ENCODE measurements around the gene ZNF804B.
A peak's percentile ranks its signal among the peaks of the same experiment; 100 is the strongest.

Gene ZNF804B

DNA sequence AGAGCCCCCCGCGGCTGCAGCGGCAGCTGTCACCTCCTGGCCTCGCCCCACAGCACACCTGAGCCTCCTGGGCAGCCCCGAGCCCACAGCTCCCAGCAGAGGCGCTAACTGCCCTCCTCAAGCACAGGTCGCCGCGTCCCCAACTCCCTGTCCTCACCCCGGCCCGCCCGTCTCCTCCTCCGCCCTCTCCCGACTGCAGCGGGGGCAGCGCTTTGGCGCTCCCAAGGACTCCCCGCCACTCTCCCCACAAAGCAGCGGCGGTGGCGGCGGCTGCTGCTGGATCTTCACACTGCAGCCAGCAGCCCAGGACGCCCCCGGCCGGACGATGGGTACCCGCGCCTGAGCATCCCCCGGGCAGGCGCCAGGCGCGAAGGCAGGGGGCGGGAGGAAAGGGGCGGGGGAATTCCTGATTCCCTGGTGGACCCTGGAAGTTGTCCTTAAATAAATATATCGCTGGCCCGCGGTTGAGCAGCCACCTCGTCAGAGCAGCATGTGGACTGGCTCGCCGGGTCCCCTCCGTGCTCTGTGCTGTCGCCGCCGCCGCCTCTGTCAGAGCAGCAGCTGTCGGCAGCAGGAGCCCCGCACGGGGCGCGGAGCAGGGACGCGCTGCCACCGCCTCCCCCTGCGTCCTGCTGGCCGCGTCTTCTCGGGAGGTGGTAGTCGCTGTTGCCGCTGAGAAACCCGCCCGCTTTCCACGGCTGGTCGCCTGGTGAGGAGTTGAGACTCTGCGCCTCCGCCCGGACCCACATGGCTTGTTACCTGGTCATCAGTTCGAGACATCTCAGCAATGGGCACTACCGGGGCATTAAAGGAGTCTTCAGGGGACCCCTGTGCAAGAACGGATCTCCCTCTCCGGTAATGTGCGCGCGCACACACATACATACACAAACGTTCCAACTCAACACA lies at the start of gene ZNF804B:
Gene ZNF804B, plus strand, starts transcription at position 471 of the 906 bp plus-strand sequence. Its CDS starts 277 bp downstream, at position 748.
- Histone ChIP-seq H3K9me3 (ENCODE audit: control insufficient read depth in 2 of 2, low read length in 2 of 2) (no peaks in the 10 kb centered on the region), H3K4me3 (ENCODE audit: low read length in 2 of 2) (peak within 1 kb of the TSS; percentile 49 to 70), H3K36me3 (ENCODE audit: control insufficient read depth in 2 of 2, insufficient read depth in 2 of 2, low read length in 2 of 2) (no peaks in the 10 kb centered on the region), H3K27ac (ENCODE audit: low read length) (no peak within 1 kb of the TSS), H3K4me1 (ENCODE audit: control insufficient read depth, insufficient read depth, low read length) (peaks cover 7% of the 10 kb centered on the region), H3K9ac (ENCODE audit: low read length in 2 of 2) (no peak within 1 kb of the TSS), H3K27me3 (ENCODE audit: control insufficient read depth in 1 of 2, insufficient read depth in 2 of 2, low read length in 2 of 2) (peaks cover 19 to 38% of the 10 kb centered on the region in 2 donors)

DNA sequence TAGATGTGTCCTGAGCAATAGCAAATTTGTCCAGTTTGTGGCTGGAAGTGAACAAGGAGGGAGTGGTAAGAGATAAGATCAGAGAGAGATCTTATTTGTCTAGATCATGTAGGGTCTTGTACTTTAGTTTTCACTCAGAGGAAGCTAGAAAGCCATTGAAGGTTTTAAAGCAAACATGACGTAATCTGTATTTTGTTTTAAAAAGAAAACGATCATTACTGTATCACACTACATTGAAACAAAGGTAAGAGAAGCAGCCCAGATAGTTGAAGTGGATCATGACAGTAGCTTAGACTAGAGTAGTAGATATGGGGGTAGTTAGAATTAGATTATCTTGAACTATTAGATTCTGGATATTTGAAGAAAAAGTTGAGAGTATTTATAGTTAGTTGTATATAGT lies 23.6 kb upstream of the ZNF804B start:
- Histone ChIP-seq H3K36me3 (ENCODE audit: control insufficient read depth in 2 of 2, insufficient read depth in 2 of 2, low read length in 2 of 2) (no peaks in the 10 kb centered on the region), H3K27ac (ENCODE audit: low read length) (no peak overlapping the region), H3K27me3 (ENCODE audit: control insufficient read depth in 1 of 2, insufficient read depth in 2 of 2, low read length in 2 of 2) (no peaks in the 10 kb centered on the region), H3K9ac (ENCODE audit: low read length in 2 of 2) (no peak overlapping the region), H3K9me3 (ENCODE audit: control insufficient read depth in 2 of 2, low read length in 2 of 2) (no peaks in the 10 kb centered on the region), H3K4me1 (ENCODE audit: control insufficient read depth, insufficient read depth, low read length) (no peaks in the 10 kb centered on the region), H3K4me3 (ENCODE audit: low read length in 2 of 2) (no peak overlapping the region)

DNA sequence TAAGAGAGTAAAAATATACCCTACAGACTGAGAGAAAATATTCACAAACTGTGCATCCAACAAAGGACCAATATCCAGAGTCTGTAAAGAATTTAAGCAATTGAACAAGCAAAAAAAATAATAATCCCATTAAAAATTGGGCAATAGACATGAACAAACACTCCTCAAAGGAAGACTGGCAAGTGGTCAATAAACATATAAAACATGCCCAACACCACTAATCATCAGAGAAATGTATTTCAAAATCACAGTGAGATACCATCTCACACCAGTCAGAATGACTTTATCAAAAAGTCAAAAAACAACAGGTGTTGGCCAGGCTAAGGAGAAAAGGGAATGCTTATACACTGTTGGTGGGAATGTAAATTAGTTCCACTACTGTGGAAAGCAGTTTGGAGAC lies 21.9 kb upstream of the ZNF804B start:
- Histone ChIP-seq H3K4me3 (ENCODE audit: low read length in 2 of 2) (no peak overlapping the region), H3K27me3 (ENCODE audit: control insufficient read depth in 1 of 2, insufficient read depth in 2 of 2, low read length in 2 of 2) (no peaks in the 10 kb centered on the region), H3K27ac (ENCODE audit: low read length) (no peak overlapping the region), H3K9ac (ENCODE audit: low read length in 2 of 2) (no peak overlapping the region), H3K36me3 (ENCODE audit: control insufficient read depth in 2 of 2, insufficient read depth in 2 of 2, low read length in 2 of 2) (no peaks in the 10 kb centered on the region), H3K9me3 (ENCODE audit: control insufficient read depth in 2 of 2, low read length in 2 of 2) (no peaks in the 10 kb centered on the region), H3K4me1 (ENCODE audit: control insufficient read depth, insufficient read depth, low read length) (no peaks in the 10 kb centered on the region)

DNA sequence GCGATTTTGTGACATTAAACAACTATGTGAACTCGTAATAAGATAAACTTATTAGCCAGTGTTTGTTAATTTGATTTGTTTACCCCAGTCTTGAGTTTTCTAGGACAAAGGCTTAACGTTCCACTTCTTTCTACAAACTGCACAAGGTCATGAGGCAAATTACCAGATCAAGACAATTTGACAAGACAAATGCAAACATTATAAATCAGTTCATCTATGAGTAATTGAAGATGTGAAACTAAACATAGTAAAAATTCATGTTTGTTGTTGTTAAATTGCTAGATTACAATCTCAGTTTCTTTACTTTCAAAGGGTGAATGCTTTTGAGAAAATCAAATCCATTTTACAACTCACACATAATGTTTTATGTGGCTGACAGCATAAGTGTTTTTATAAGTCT lies 13.4 kb upstream of the ZNF804B start:
- Histone ChIP-seq H3K27ac (ENCODE audit: low read length) (no peak overlapping the region), H3K9me3 (ENCODE audit: control insufficient read depth in 2 of 2, low read length in 2 of 2) (no peaks in the 10 kb centered on the region), H3K27me3 (ENCODE audit: control insufficient read depth in 1 of 2, insufficient read depth in 2 of 2, low read length in 2 of 2) (no peaks in the 10 kb centered on the region), H3K9ac (ENCODE audit: low read length in 2 of 2) (no peak overlapping the region), H3K4me1 (ENCODE audit: control insufficient read depth, insufficient read depth, low read length) (no peaks in the 10 kb centered on the region), H3K36me3 (ENCODE audit: control insufficient read depth in 2 of 2, insufficient read depth in 2 of 2, low read length in 2 of 2) (no peaks in the 10 kb centered on the region), H3K4me3 (ENCODE audit: low read length in 2 of 2) (no peak overlapping the region)

DNA sequence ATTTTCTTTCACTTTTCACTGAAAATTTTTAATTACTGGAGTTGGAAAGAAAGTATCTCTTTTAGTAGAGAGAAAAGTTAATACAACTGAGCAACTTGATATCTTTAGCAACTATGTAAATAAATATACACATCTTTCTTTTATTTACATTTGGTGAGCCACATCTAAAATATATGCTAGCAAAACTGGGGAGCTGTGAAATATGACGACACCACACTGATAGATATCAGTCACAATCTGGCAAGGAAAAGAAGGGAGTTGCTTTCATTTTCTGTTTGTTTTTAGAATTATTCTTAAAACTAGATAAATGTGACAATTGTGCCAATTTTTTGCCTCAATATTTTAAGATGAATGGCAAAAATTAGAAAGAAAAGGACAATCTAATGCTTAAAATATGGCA lies 2.7 kb upstream of the ZNF804B start:
- no peaks in the 10 kb centered on the region for H3K36me3 ChIP-seq (ENCODE audit: control insufficient read depth in 2 of 2, insufficient read depth in 2 of 2, low read length in 2 of 2)
- H3K27ac ChIP-seq (ENCODE audit: low read length): no peak overlapping the region
- no peak overlapping the region for H3K4me3 ChIP-seq (ENCODE audit: low read length in 2 of 2)
- peaks cover 19 to 38% of the 10 kb centered on the region in 2 donors for H3K27me3 ChIP-seq (ENCODE audit: control insufficient read depth in 1 of 2, insufficient read depth in 2 of 2, low read length in 2 of 2)
- H3K4me1 ChIP-seq (ENCODE audit: control insufficient read depth, insufficient read depth, low read length): peaks cover 7% of the 10 kb centered on the region
- no peaks in the 10 kb centered on the region for H3K9me3 ChIP-seq (ENCODE audit: control insufficient read depth in 2 of 2, low read length in 2 of 2)
- no peak overlapping the region for H3K9ac ChIP-seq (ENCODE audit: low read length in 2 of 2)

DNA sequence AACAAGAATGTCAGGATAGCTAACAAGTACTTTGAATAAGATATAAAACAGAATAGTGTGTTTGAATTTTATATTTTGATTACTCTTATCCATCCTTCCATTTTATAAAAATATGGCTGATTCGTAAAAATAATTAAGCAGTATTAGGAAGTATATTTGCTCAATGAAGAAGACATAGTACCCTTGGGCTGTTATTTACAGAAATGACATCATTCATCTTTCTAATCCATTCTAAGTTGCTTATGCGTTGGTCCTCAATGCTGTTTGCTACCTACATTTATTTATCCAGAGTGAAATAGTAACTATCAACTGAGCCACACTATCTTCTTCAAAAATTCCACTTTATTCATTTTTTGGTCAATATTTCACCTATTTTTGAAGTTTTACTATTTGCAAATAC lies 2.1 kb upstream of the ZNF804B start:
- Histone ChIP-seq H3K4me1 (ENCODE audit: control insufficient read depth, insufficient read depth, low read length) (peaks cover 7% of the 10 kb centered on the region), H3K36me3 (ENCODE audit: control insufficient read depth in 2 of 2, insufficient read depth in 2 of 2, low read length in 2 of 2) (no peaks in the 10 kb centered on the region), H3K4me3 (ENCODE audit: low read length in 2 of 2) (no peak overlapping the region), H3K9me3 (ENCODE audit: control insufficient read depth in 2 of 2, low read length in 2 of 2) (no peaks in the 10 kb centered on the region), H3K27me3 (ENCODE audit: control insufficient read depth in 1 of 2, insufficient read depth in 2 of 2, low read length in 2 of 2) (peaks cover 19 to 38% of the 10 kb centered on the region in 2 donors), H3K27ac (ENCODE audit: low read length) (no peak overlapping the region), H3K9ac (ENCODE audit: low read length in 2 of 2) (no peak overlapping the region)

DNA sequence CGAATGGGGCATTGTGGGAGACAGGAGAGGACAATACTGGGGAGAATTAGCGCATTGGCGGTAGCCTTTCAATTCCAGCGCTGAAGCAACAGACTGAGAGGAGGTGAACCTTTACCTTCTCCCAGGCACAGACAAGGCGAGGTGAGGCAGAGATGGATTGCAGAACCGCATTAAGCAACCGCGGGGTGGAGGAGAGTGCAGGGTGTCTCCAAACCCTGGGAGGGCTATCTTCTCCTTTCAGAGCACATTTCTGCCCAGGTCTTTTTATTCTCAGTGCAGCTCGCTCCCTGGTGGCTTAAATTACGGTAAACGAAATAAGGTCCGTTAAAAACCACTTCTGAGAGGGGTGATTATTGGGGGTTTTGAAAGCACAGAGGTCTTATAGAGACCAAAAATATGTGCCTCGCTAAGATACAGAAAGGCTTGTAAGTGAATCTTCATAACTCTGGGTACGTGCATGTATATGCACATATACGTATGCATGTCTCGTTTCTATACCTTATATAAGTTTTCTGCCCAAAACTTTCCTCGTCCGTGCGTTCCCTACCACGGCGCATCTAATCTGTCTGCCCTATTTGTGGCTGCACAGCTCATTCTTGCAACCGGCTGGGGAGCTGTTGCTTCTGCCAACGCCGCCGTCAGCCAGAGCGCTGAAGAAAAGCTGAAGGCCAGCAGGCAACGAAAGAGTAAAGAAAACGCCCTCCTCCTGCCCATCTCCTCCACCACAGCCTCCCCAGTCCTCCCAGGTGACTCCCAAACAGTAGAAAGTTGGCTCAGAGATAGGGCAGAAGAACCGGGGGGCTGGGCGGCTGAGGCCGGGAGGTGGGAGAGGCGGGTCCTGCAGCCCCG lies 895 bp upstream of the ZNF804B start:
- H3K27me3 ChIP-seq (ENCODE audit: control insufficient read depth in 1 of 2, insufficient read depth in 2 of 2, low read length in 2 of 2): peaks cover 19 to 38% of the 10 kb centered on the region in 2 donors
- no peak overlapping the region for H3K27ac ChIP-seq (ENCODE audit: low read length)
- peak overlapping the region; percentile 49 to 70 for H3K4me3 ChIP-seq (ENCODE audit: low read length in 2 of 2)

DNA sequence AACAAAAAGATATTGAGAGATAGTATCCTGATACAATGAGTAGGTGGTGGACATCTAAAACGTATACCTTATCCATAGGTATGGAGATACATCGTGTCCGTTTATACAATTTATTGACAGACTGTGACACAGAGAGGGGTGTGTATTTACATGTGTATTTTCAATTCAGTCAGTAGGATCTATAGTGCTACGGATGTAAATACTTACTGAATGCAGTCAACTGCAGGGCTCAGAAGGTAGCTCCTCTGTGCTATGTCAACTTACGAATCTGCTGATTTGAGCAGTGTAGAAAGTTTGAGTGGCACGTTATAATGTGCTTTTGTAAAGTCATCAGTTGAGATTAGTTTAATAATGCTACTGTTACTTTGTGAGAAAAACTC lies 626 bp downstream of the ZNF804B start:
- peak overlapping the region in 1 of 2 donors; percentile 70 for H3K4me3 ChIP-seq (ENCODE audit: low read length in 2 of 2)
- no peak overlapping the region for H3K27ac ChIP-seq (ENCODE audit: low read length)
- H3K27me3 ChIP-seq (ENCODE audit: control insufficient read depth in 1 of 2, insufficient read depth in 2 of 2, low read length in 2 of 2): peaks cover 19 to 38% of the 10 kb centered on the region in 2 donors
- H3K9me3 ChIP-seq (ENCODE audit: control insufficient read depth in 2 of 2, low read length in 2 of 2): no peaks in the 10 kb centered on the region
- H3K9ac ChIP-seq (ENCODE audit: low read length in 2 of 2): no peak overlapping the region
- H3K4me1 ChIP-seq (ENCODE audit: control insufficient read depth, insufficient read depth, low read length): peaks cover 7% of the 10 kb centered on the region
- H3K36me3 ChIP-seq (ENCODE audit: control insufficient read depth in 2 of 2, insufficient read depth in 2 of 2, low read length in 2 of 2): no peaks in the 10 kb centered on the region

More for the DNA sequence above, 895 bp upstream of the ZNF804B start:
- no peak overlapping the region for H3K9ac ChIP-seq (ENCODE audit: low read length in 2 of 2)
- H3K36me3 ChIP-seq (ENCODE audit: control insufficient read depth in 2 of 2, insufficient read depth in 2 of 2, low read length in 2 of 2): no peaks in the 10 kb centered on the region
- no peaks in the 10 kb centered on the region for H3K9me3 ChIP-seq (ENCODE audit: control insufficient read depth in 2 of 2, low read length in 2 of 2)
- H3K4me1 ChIP-seq (ENCODE audit: control insufficient read depth, insufficient read depth, low read length): peaks cover 7% of the 10 kb centered on the region

DNA sequence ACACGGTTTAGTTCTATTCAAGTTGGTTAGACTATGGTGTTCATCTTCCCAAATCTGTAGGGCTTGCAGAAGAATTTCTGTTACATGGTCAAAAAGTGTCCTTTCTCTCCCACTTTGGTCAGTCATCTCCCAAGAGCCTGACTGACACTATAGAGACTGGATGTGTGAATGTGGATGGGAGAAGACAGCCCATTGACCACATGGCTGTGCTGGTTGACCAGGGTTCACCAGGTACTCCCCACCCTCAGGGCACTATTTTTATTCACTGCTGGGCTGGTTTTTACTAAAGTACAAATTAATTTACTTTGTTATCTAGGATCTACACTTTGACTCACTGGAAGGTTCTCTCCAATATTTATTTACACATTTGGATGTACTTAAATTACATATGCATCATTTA lies 2.3 kb downstream of the ZNF804B start:
- peaks cover 7% of the 10 kb centered on the region for H3K4me1 ChIP-seq (ENCODE audit: control insufficient read depth, insufficient read depth, low read length)
- H3K9ac ChIP-seq (ENCODE audit: low read length in 2 of 2): no peak overlapping the region
- no peaks in the 10 kb centered on the region for H3K9me3 ChIP-seq (ENCODE audit: control insufficient read depth in 2 of 2, low read length in 2 of 2)
- H3K27ac ChIP-seq (ENCODE audit: low read length): no peak overlapping the region
- H3K36me3 ChIP-seq (ENCODE audit: control insufficient read depth in 2 of 2, insufficient read depth in 2 of 2, low read length in 2 of 2): no peaks in the 10 kb centered on the region
- H3K4me3 ChIP-seq (ENCODE audit: low read length in 2 of 2): no peak overlapping the region
- peaks cover 16 to 32% of the 10 kb centered on the region in 2 donors for H3K27me3 ChIP-seq (ENCODE audit: control insufficient read depth in 1 of 2, insufficient read depth in 2 of 2, low read length in 2 of 2)

DNA sequence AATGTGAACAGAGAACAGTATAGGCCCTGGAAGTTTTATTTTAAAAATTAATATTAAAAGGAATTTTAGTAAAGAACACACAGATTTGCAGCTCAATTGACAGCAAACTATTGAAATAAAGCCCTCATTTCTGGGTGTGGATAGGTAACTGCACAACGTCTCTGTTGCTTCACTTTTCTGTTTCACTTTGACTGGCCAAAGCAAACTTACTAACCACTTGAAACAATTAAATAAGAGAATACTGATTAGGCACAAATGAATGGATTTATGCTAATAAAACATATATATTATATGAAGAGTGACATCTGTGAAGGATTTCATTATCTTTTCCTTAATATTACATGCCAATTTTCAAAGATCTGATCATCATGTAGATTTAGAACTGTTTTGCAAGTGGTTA lies 11.9 kb downstream of the ZNF804B start:
- Histone ChIP-seq H3K27me3 (ENCODE audit: control insufficient read depth in 1 of 2, insufficient read depth in 2 of 2, low read length in 2 of 2) (peaks cover 0 to 2% of the 10 kb centered on the region in 2 donors), H3K36me3 (ENCODE audit: control insufficient read depth in 2 of 2, insufficient read depth in 2 of 2, low read length in 2 of 2) (no peaks in the 10 kb centered on the region), H3K4me3 (ENCODE audit: low read length in 2 of 2) (no peak overlapping the region), H3K4me1 (ENCODE audit: control insufficient read depth, insufficient read depth, low read length) (no peaks in the 10 kb centered on the region), H3K9me3 (ENCODE audit: control insufficient read depth in 2 of 2, low read length in 2 of 2) (no peaks in the 10 kb centered on the region), H3K9ac (ENCODE audit: low read length in 2 of 2) (no peak overlapping the region), H3K27ac (ENCODE audit: low read length) (no peak overlapping the region)

Data from stomach smooth muscle (tissue), 2 donors.